Measurements from ENCODE around the gene ADAMTS6. TPM values are rescaled to one million over a fixed set of nuclear protein-coding genes. Genes with fewer than 3 reads are reported as not detected.

Gene ADAMTS6
- total RNA-seq, 4 donors from 2014 or later = 1.9 to 20.2 (median 3.5) TPM

DNA sequence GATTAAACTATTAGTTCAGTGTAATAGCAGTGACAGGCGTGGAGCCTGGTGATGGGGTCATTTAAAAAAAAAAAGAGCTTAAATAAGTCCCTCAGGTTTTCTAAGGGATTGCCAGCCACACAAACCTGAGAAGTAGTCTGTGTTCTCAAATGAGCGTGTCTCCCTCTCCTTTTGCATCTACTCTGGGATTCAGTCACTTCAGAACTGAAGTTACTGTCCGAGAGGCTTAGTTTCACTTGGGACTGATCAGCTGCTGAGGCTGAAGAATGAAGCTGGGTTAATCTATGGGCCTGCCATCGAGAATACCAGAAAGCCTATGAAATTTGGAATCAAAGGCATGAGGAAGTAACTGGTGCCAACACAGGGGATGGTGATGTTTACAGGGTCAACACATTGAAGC lies 310.1 kb downstream of the ADAMTS6 start:
- TF ChIP-seq, protein P1, sequence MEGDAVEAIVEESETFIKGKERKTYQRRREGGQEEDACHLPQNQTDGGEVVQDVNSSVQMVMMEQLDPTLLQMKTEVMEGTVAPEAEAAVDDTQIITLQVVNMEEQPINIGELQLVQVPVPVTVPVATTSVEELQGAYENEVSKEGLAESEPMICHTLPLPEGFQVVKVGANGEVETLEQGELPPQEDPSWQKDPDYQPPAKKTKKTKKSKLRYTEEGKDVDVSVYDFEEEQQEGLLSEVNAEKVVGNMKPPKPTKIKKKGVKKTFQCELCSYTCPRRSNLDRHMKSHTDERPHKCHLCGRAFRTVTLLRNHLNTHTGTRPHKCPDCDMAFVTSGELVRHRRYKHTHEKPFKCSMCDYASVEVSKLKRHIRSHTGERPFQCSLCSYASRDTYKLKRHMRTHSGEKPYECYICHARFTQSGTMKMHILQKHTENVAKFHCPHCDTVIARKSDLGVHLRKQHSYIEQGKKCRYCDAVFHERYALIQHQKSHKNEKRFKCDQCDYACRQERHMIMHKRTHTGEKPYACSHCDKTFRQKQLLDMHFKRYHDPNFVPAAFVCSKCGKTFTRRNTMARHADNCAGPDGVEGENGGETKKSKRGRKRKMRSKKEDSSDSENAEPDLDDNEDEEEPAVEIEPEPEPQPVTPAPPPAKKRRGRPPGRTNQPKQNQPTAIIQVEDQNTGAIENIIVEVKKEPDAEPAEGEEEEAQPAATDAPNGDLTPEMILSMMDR (IDR thresholded peaks at IDR 0.05; ENCODE audit: low read depth) = no peak

DNA sequence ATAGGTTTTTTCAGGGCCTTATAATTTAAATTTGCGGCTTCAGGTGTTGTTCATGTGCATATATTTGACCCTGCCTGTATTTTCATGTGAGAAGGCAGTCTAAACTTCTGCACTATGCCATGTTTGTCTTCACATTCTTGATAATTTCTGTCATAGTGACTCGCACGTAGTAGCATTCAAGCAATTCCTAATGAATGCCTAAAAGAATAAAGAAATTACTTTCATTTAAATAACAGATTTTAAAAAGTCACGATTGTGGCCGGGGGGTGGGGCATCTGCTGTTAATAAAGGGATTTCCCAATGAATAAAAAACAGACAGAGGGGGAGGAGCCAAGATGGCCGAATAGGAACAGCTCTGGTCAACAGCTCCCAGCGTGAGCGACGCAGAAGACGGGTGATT lies 318.0 kb downstream of the ADAMTS6 start:
- TF ChIP-seq, protein P1 (IDR thresholded peaks at IDR 0.05; ENCODE audit: low read depth) = no peak

- TF ChIP-seq, protein P1 (IDR thresholded peaks at IDR 0.05; ENCODE audit: low read depth) = no peak
Observed at GRCh38 chr5:65161655-65162054, 320.1 kb downstream of the ADAMTS6 start.

DNA sequence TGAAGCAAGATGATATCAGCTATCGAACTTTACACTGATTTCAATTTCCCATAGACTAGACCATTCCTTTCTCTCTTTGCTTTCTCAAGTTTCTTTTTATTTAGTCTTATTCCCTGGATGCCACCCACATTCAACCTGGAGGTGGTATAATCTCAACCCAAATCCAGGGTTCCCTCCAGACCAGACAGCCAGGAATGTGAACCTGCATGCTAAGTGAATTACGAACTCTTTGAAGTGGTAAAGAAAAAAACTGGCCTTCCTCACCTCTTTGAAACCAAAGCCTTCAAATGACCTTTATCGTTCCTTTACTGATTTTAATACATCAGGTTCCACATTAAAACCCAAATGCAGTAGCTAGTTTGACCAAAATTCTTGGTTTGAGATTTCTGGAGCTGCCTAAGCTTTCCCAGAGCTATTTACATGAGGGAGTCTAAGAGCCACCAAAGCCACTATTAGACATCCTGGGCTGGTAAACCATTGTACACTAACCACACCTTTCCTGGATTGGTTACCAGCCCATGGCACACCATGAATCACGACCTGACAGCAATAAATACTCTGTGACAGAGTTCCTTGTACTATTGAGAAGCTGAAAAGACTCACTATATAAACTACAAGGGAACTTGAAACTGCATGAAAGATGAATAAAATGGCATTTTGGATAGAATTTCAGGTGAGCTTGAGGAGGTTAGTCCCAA lies 323.7 kb downstream of the ADAMTS6 start:
- TF ChIP-seq, protein P1 (IDR thresholded peaks at IDR 0.05; ENCODE audit: low read depth) = no peak

GRCh38 chr5:65156933-65157332 lies 324.8 kb downstream of the ADAMTS6 start:
- TF ChIP-seq, protein P1 (IDR thresholded peaks at IDR 0.05; ENCODE audit: low read depth) = no peak

DNA sequence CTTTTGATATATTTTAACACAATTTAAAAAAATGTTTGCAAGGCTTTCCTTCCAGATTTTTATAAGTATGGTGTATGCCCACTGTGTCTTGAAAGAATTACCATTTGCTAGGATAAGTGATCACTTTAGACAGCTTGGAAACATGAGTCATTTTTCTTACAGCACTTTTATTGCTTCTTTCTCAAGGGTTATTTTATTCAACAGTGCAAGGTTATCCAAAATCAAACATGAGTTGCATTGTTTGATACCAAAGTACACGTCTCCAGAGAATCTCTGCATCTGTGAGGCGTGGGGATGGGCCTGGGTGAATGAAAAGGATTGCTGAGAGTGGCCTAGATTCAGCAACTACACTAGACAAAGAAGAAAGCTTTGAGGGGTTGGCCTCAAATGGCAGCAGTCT lies 329.6 kb downstream of the ADAMTS6 start:
- TF ChIP-seq, protein P1 (IDR thresholded peaks at IDR 0.05; ENCODE audit: low read depth) = no peak

GRCh38 chr5:65151614-65152013 lies 330.1 kb downstream of the ADAMTS6 start:
- TF ChIP-seq, protein P1 (IDR thresholded peaks at IDR 0.05; ENCODE audit: low read depth) = no peak

All from subcutaneous adipose tissue (tissue), 4 donors.